Measurements from ENCODE around the gene RACGAP1. TPM values are rescaled to one million over a fixed set of nuclear protein-coding genes. Genes with fewer than 3 reads are reported as not detected.

The RACGAP1 gene
- total RNA-seq, 3 donors from 2014 or later: 16.0 to 45.5 (median 34.4) TPM

GRCh38 chr12:50061946-50062686 is 36.8 kb upstream of the RACGAP1 start:
- DNase-seq (peak in 1 of 3 donors; percentile 29), ATAC-seq (no peak)
- Histone ChIP-seq H3K4me3 (no peak overlapping the region), H3K4me1 (ENCODE audit: low read depth) (no peaks in the 10 kb centered on the region), H3K9me3 (no peaks in the 10 kb centered on the region), H3K36me3 (ENCODE audit: low read depth) (no peaks in the 10 kb centered on the region)
- no peak for TF ChIP-seq CTCF (IDR thresholded peaks at IDR 0.05)
- intact Hi-C loops (cut with DNase I, micrococcal nuclease): loop anchor here in 1 of 2 donors (5.0 kb wide), 1 partner anchor 90 kb away; the partner anchor contains the start of gene AQP6

GRCh38 chr12:50061171-50061570 is 35.9 kb upstream of the RACGAP1 start:
- H3K9me3 ChIP-seq: no peaks in the 10 kb centered on the region
- H3K4me3 ChIP-seq: no peak overlapping the region
- ATAC-seq: no peak
- H3K4me1 ChIP-seq (ENCODE audit: low read depth): peaks cover 9% of the 10 kb centered on the region
- H3K36me3 ChIP-seq (ENCODE audit: low read depth): no peaks in the 10 kb centered on the region
- intact Hi-C loops (cut with DNase I, micrococcal nuclease): loop anchor here in 1 of 2 donors (5.0 kb wide), 1 partner anchor 89 kb away; the partner anchor contains the start of gene AQP6
- TF ChIP-seq CTCF (IDR thresholded peaks at IDR 0.05): no peak
- no peak for DNase-seq

GRCh38 chr12:50060120-50060468 is 34.8 kb upstream of the RACGAP1 start:
- H3K9me3 ChIP-seq: no peaks in the 10 kb centered on the region
- TF ChIP-seq CTCF (IDR thresholded peaks at IDR 0.05): no peak
- H3K4me3 ChIP-seq: no peak overlapping the region
- peaks cover 15% of the 10 kb centered on the region for H3K4me1 ChIP-seq (ENCODE audit: low read depth)
- DNase-seq: no peak
- no peaks in the 10 kb centered on the region for H3K36me3 ChIP-seq (ENCODE audit: low read depth)
- intact Hi-C loops (cut with DNase I, micrococcal nuclease): loop anchor here in 1 of 2 donors (5.0 kb wide), 1 partner anchor 88 kb away; the partner anchor contains the start of gene AQP6
- ATAC-seq: no peak

- intact Hi-C loops (cut with DNase I, micrococcal nuclease): loop anchor here (5.0 to 10.0 kb wide), 2 partner anchors 87 to 95 kb away; partner anchors contain the start of genes AQP5 (in 1 of the 2) and AQP6 (in 1 of the 2)
- Histone ChIP-seq H3K4me3 (no peak overlapping the region), H3K4me1 (ENCODE audit: low read depth) (peaks cover 15% of the 10 kb centered on the region), H3K9me3 (no peaks in the 10 kb centered on the region), H3K36me3 (ENCODE audit: low read depth) (no peaks in the 10 kb centered on the region)
- peak in 1 of 3 donors; percentile 11 for DNase-seq
- no peak for TF ChIP-seq CTCF (IDR thresholded peaks at IDR 0.05)
- ATAC-seq: no peak
These were observed 34.3 kb upstream of the RACGAP1 start for GRCh38 chr12:50059440-50060119.

- ATAC-seq (no peak), DNase-seq (peak in 1 of 3 donors; percentile 45)
- no peaks in the 10 kb centered on the region for H3K9me3 ChIP-seq
- H3K4me3 ChIP-seq: no peak overlapping the region
- H3K4me1 ChIP-seq (ENCODE audit: low read depth): peaks cover 15% of the 10 kb centered on the region
- no peaks in the 10 kb centered on the region for H3K36me3 ChIP-seq (ENCODE audit: low read depth)
- intact Hi-C loops (cut with DNase I, micrococcal nuclease): loop anchor here in 1 of 2 donors (10.0 kb wide), 1 partner anchor 94 kb away; the partner anchor contains the start of gene AQP5
- TF ChIP-seq CTCF (IDR thresholded peaks at IDR 0.05): no peak
These were observed 33.5 kb upstream of the RACGAP1 start for GRCh38 chr12:50058743-50059312.
